Endothelial cell (in vitro differentiated cells): ENCODE data around the gene RFFL. TPM values are rescaled to one million over a fixed set of nuclear protein-coding genes. Genes with fewer than 3 reads are reported as not detected.
"Not testable (repeated sequence)": the region's sequence is repeated elsewhere in the genome, so short reads cannot be mapped to it uniquely, and the experiment has no call there.

Experiments
- DNase-seq: peaks from one replicate; pipeline ENCODE4 v3.0.0; 2021; ENCODE audit warnings: low spot score
- H3K27ac Mint-ChIP-seq: one replicate; pipeline ENCODE4 v1.8.0; 2021; ENCODE audit warnings: mixed read lengths, inconsistent platforms; ENCODE audit not compliant: unreplicated experiment
- H3K27me3 Mint-ChIP-seq: one replicate; pipeline ENCODE4 v1.8.0; 2021; ENCODE audit warnings: mild to moderate bottlenecking, moderate library complexity, mixed read lengths, inconsistent platforms; ENCODE audit not compliant: unreplicated experiment
- H3K36me3 Mint-ChIP-seq: one replicate; pipeline ENCODE4 v1.8.0; 2021; ENCODE audit warnings: mild to moderate bottlenecking, low read depth, mixed read lengths, inconsistent platforms; ENCODE audit not compliant: unreplicated experiment
- H3K4me1 Mint-ChIP-seq: one replicate; pipeline ENCODE4 v1.8.0; 2021; ENCODE audit warnings: mild to moderate bottlenecking, mixed read lengths, inconsistent platforms; ENCODE audit not compliant: unreplicated experiment
- H3K4me3 Mint-ChIP-seq: one replicate; pipeline ENCODE4 v1.8.0; 2021; ENCODE audit warnings: mild to moderate bottlenecking, mixed read lengths, inconsistent platforms; ENCODE audit not compliant: unreplicated experiment
- H3K9me3 Mint-ChIP-seq: one replicate; pipeline ENCODE4 v1.8.0; 2021; ENCODE audit warnings: mixed read lengths, inconsistent platforms; ENCODE audit not compliant: unreplicated experiment
- CTCF ChIP-seq: fragments of 200-600 bp; sonication (generic); IDR thresholded peaks from one replicate; pipeline ENCODE4 v1.5.0; 2021; ENCODE audit warnings: antibody characterized with exemption; ENCODE audit not compliant: unreplicated experiment
- total RNA-seq: library from RNA; stranded (reverse); fragmentation: NEBNext Ultra II Directional; extraction: Animal tissue kit (Norgen Biotek cat#: 25700); gene quantifications from one replicate; pipeline ENCODE4 v1.2.1, GENCODE V29; 2021; ENCODE audit not compliant: unreplicated experiment

The RFFL gene
- total RNA-seq, 1 donor from 2014 or later = 20.6 TPM

- no peak overlapping the region for H3K4me3 Mint-ChIP-seq
- no peak for DNase-seq
- peaks cover 3% of the 10 kb centered on the region for H3K27me3 Mint-ChIP-seq
- H3K36me3 Mint-ChIP-seq = no peaks in the 10 kb centered on the region
- H3K27ac Mint-ChIP-seq = peak overlapping the region; percentile 74
- no peaks in the 10 kb centered on the region for H3K9me3 Mint-ChIP-seq
- peaks cover 21% of the 10 kb centered on the region for H3K4me1 Mint-ChIP-seq
- TF ChIP-seq CTCF = no peak
Measured at GRCh38 chr17:35051183-35051578, 12.3 kb downstream of the RFFL start.

- no peak for TF ChIP-seq CTCF
- Mint-ChIP-seq H3K9me3 (no peaks in the 10 kb centered on the region), H3K4me3 (no peak overlapping the region), H3K36me3 (no peaks in the 10 kb centered on the region), H3K27me3 (peaks cover 3% of the 10 kb centered on the region), H3K27ac (no peak overlapping the region), H3K4me1 (peaks cover 25% of the 10 kb centered on the region)
- DNase-seq = no peak
Measured at GRCh38 chr17:35050170-35050569, 13.3 kb downstream of the RFFL start.

- Mint-ChIP-seq H3K27me3 (peaks cover 3% of the 10 kb centered on the region), H3K4me1 (peaks cover 30% of the 10 kb centered on the region), H3K36me3 (no peaks in the 10 kb centered on the region), H3K27ac (no peak overlapping the region), H3K4me3 (no peak overlapping the region), H3K9me3 (no peaks in the 10 kb centered on the region)
- no peak for TF ChIP-seq CTCF
- DNase-seq = no peak
Measured at GRCh38 chr17:35048685-35049379, 14.7 kb downstream of the RFFL start.

GRCh38 chr17:35046740-35047283 lies 16.7 kb downstream of the RFFL start:
- H3K36me3 Mint-ChIP-seq = no peaks in the 10 kb centered on the region
- no peak overlapping the region for H3K27ac Mint-ChIP-seq
- TF ChIP-seq CTCF = no peak
- H3K4me3 Mint-ChIP-seq = no peak overlapping the region
- H3K4me1 Mint-ChIP-seq = peaks cover 19% of the 10 kb centered on the region
- no peak for DNase-seq
- no peaks in the 10 kb centered on the region for H3K9me3 Mint-ChIP-seq
- H3K27me3 Mint-ChIP-seq = peaks cover 3% of the 10 kb centered on the region

GRCh38 chr17:35046245-35046644 lies 17.3 kb downstream of the RFFL start:
- peaks cover 3% of the 10 kb centered on the region for H3K27me3 Mint-ChIP-seq
- TF ChIP-seq CTCF = no peak
- no peaks in the 10 kb centered on the region for H3K9me3 Mint-ChIP-seq
- no peaks in the 10 kb centered on the region for H3K36me3 Mint-ChIP-seq
- no peak overlapping the region for H3K27ac Mint-ChIP-seq
- no peak for DNase-seq
- peaks cover 14% of the 10 kb centered on the region for H3K4me1 Mint-ChIP-seq
- H3K4me3 Mint-ChIP-seq = no peak overlapping the region

GRCh38 chr17:35045458-35045979 lies 18.0 kb downstream of the RFFL start:
- not testable (repeated sequence) for H3K4me3 Mint-ChIP-seq, H3K9me3 Mint-ChIP-seq, H3K27me3 Mint-ChIP-seq, H3K36me3 Mint-ChIP-seq, DNase-seq, H3K27ac Mint-ChIP-seq
- H3K4me1 Mint-ChIP-seq = peaks cover 11% of the 10 kb centered on the region
